ENCODE measurements around the gene TMEM270.

Gene TMEM270

GRCh38 chr7:73890555-73891147 lies 29.7 kb downstream of the TMEM270 start:
- no peak for DNase-seq

- no peak for DNase-seq
These were observed 30.4 kb downstream of the TMEM270 start for GRCh38 chr7:73891178-73891885.

- DNase-seq: peak; percentile 63
These were observed 31.3 kb downstream of the TMEM270 start for GRCh38 chr7:73892003-73892999.

- DNase-seq: peak; percentile 91
These were observed 32.6 kb downstream of the TMEM270 start for GRCh38 chr7:73893342-73894101.

- no peak for DNase-seq
These were observed 33.2 kb downstream of the TMEM270 start for GRCh38 chr7:73894166-73894565.

- DNase-seq: no peak
These were observed 34.0 kb downstream of the TMEM270 start for GRCh38 chr7:73894733-73895551.

- no peak for DNase-seq
These were observed 34.7 kb downstream of the TMEM270 start for GRCh38 chr7:73895626-73896025.

GRCh38 chr7:73896454-73896853 lies 35.5 kb downstream of the TMEM270 start:
- DNase-seq: no peak

- DNase-seq: no peak
These were observed 38.8 kb downstream of the TMEM270 start for GRCh38 chr7:73899731-73900142.

GRCh38 chr7:73900286-73900685 lies 39.3 kb downstream of the TMEM270 start:
- no peak for DNase-seq

GRCh38 chr7:73901231-73901822 lies 40.4 kb downstream of the TMEM270 start:
- no peak for DNase-seq

GRCh38 chr7:73901823-73902597 lies 41.1 kb downstream of the TMEM270 start:
- DNase-seq: no peak

- no peak for DNase-seq
These were observed 42.6 kb downstream of the TMEM270 start for GRCh38 chr7:73903321-73904218.

- DNase-seq: no peak
These were observed 43.5 kb downstream of the TMEM270 start for GRCh38 chr7:73904219-73905137.

GRCh38 chr7:73905360-73905759 lies 44.4 kb downstream of the TMEM270 start:
- DNase-seq: no peak

- DNase-seq: no peak
These were observed 45.9 kb downstream of the TMEM270 start for GRCh38 chr7:73906874-73907273.

- no peak for DNase-seq
These were observed 46.7 kb downstream of the TMEM270 start for GRCh38 chr7:73907554-73908122.

- no peak for DNase-seq
These were observed 47.2 kb downstream of the TMEM270 start for GRCh38 chr7:73908123-73908611.

Measured in RPMI8226 (cell line).